Activated naive CD4-positive, alpha-beta T cell (primary cell): ENCODE results near the gene ZBP1.

Experiments used
- DNase-seq, 4 experiments: peaks; one replicate each; lab custom pipeline; 2025; lab: John Stamatoyannopoulos, UW

The ZBP1 gene

DNA sequence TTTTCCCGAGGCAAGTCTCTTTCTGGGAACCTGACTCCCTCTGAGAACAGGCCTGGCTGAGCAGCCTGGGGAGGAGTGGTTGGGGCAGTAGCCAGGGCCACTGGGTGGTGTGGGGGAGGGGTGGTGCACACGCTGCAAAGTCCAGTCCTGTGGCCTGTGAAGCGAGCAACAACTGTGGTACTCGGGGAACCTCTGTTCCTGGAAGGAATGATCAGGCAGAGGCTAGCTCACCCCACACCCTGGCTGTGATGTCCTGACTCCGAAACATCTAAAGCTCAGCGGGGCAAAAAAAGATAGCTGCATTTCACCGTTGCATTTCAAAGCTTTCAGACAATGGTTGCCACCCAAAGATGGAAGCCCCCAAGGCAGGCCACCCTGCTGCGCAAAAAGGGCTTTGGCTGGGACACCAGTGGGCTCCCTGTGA, 33.8 kb downstream of the ZBP1 start:
- no peak for DNase-seq

DNA sequence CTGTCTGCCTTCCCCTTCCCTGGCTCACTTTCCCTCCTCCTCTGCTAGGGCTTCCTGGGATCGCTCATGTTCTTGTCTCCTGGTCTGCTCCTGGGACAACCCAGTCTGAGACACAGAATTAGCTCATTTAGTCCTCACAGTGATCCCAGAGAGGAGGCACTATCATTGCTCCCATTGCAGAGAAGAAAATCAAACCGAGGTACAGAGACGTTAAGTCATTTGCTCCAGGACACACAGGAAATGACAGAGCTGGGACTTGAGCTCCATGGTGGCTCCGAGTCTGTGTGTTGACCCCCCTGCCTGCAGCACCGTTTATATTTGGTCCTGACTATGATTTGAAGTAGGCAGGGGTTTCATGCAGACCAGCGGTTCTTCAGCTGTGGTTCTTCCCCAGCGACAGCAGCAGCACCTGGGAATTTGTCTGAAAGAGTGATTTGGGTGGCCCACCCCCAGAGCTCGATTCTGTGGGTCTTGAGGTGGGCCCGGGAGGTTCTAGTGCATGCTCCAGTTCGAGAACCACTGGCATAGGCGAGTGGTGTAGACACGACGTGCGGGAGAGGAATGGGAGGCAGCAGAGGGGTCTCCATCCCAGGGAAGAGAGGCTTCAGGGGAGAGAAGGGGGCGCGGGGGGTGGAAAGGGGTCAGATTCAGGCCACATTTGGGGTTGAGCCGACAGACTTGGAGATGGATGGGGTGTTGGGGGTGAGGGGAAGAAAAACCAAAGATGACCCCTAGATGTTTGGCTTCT, 34.6 kb downstream of the ZBP1 start:
- DNase-seq: no peak

DNA sequence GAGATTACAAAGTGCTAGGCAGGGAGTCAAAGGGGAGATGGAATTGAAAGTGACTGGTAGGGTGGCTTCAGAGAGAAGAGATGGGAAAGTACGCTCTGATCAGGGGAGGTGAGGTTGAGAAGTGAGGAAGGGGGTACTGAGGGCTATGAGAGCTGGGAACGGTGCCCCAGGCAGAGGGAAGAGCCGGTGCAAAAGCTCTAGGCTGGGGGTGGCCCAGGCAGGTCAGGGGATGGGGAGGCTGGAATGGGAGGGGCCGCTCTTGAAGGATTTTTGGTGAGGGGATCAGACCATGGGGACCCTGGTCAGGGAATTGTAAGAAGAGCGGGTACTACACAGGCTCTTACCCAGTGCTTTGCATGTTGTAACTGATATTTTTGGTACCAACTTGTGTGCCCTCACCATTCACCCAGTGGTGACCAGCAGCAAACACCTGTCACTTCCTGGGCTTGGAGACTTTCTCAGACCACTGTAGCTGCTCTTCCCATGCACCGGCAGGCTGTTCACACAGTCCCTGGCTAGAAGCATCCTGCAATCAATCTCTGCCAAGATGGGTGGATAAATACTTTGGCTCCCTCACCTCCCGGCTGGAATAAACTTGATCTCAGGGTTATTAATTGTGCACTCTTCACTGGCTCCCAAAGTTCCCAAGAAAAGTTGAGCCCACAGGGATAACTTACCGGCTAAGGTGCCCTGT, 35.3 kb downstream of the ZBP1 start:
- DNase-seq: no peak

DNA sequence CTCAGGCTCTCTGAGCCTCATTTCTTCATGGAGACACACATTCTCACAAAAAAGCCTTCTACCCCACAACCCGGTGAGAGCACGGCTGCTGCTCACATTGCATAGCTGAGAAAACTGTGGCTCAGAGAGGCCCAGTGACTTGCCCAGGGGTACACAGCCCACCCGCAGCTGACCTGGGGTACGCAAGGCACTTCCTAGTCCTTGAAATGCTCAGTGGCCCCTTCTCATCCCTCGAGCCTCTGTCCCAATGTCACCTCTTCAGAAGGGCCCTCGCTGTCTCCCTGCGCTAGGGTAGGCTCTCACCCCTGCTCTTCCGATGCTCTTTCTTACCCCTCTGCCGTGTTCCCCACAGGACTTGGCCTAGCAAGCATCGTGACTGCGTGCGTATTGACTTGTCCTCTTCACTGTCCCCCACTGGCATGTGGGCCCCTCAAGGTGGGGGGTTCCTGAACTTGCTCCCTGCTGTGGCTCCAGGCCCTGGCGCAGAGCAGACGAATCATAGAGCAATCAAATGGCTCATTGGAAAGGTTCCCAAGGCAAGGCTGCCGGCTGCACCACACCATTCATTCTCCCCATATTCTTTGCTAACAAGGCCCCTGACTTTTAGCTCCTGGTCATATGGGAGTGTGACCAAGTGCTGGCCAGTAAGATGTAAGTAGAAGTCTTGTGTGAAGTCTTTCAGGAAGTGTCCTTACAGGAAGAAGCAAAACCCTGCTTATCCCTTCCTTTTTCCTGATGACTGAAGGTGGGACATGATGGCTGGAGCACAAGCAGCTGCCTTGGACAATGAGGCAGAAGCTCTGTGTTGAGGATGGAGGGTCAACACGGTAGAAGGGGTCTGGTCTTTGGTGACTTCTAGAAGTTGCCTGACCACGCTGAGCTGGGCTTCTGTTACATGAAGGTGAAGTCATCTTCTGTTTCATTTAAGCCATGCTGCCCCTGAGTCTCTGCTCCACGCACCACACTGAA, 36.7 kb downstream of the ZBP1 start:
- no peak for DNase-seq

DNA sequence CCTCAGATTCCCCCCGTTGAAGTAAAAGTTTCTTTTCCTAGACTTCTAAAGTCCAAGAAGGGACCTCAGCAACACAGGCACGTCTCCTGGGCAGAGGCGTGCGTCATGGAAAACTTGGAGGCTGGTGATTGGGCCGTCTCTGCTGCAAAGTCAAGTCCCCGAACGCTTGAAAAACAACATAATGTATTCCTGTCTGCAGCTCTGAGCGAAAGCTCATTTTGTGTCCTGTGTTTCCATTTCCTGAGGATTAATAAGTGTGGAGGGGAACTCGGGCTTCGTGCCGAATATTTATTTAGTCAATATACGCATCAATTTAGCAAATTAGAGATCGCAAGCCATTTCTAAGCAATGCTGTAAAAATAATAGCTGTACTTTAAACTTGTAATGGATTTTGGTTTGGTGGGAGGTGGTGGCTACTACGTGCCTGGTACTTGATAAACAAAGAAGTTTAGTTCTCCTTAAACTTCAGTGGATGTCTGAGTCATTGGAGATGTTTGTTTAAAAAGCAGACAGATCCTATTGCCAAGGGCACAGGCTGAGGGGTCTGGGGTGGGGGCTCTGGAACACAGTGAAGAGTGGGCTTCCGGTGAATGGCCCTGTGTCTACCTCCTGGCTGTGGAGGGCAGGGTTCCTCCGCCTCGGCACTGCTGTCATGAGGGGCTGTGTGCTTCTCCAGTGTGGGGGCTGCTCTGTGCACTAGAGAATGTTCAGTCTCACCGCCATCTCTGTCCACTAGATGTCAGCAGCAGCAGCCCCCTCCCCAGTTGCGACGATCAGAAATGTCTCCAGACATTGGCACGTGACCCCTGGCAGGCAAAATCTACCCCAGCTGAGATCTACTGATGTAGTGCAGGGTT, 37.6 kb downstream of the ZBP1 start:
- DNase-seq: no peak

DNA sequence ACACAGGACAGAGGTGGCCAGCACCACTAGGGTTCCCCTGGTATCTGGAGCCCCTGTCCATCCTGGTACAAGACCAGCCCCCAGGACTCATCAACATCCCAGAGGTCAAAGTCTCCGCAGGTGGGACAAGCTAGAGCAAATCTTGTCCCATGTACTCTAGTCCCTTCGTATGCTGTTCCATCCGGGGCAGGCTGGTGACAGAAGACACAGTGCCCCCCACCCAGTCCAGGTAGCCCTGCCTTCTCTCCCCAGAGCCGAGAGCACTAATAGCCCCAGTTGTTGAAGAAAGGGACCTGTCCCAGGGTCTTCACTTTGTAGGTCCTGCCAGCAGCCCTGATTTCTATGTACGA, 38.2 kb downstream of the ZBP1 start:
- no peak for DNase-seq

DNA sequence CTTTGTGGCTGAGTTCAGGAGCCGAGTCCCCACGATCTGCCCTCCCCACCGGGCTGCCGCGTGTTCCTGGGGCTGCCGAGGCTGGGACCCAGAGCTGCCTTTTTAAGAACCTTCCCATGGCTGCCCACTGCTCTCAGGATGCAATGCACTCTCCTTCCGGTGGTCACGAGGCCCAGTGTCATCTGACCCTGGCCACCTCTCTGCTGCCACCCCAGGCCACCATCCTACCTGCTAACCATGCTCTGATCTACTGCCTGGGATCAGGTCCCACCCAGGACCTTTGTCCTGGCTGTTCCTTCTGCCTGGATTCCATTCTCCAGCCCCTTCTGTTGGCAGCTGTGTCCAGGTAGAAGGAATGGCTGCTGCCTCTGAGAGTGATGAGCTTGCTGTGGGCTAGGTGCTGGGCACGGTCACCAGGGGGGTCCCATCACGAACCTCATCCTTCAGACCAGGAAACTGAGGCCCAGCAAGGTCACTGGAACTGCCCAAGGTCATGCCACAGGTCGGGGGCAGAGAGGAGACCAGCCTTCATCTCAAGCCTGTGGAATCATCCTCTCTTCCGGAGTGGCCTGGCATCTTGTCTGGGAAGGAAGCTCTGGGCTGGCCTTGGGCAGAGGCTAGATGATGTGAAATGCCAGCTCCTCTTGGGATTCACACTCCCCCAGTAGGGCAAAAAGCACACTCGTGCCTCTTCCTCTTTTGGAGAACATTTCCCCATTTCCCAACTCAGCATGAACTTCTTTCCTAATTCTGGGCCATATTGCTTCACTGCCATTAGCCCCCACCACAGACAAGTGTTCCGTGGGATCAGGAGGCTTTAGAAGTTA, 38.8 kb downstream of the ZBP1 start:
- DNase-seq: no peak

DNA sequence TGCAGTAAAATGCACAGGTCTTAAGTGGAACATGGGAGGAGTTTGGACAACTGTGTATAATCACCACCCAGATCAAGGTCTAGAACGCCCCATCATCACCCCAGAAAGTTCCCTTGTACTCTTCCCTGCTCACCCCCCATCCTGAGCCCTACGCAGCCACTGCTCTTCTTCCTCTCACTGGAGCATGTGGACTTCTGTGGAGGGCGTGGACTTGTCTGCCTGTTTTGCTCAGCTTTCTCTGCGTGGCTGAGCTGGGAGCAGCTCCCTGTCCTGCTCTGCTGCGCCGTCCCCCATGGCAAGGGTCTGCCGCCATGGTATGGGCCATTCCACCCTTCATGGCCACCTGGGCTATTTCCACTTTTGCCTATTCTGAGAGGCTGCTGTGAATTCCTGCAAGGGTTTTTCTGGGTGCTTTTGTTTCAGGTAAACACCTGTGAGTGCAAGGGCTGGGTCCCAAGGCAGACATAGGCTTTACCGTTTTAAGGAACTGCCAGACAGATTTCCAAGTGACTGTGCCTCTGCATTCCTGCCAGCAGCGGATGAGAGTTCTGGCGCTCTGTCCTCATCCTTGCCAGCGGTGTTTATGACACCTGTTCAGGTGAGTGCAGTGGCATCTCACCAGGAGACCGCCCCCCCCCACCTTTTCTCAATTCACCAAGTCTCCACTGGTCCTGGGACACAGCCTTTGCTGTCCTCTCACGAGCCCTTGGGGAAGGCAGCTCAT, 39.6 kb downstream of the ZBP1 start:
- no peak for DNase-seq

DNA sequence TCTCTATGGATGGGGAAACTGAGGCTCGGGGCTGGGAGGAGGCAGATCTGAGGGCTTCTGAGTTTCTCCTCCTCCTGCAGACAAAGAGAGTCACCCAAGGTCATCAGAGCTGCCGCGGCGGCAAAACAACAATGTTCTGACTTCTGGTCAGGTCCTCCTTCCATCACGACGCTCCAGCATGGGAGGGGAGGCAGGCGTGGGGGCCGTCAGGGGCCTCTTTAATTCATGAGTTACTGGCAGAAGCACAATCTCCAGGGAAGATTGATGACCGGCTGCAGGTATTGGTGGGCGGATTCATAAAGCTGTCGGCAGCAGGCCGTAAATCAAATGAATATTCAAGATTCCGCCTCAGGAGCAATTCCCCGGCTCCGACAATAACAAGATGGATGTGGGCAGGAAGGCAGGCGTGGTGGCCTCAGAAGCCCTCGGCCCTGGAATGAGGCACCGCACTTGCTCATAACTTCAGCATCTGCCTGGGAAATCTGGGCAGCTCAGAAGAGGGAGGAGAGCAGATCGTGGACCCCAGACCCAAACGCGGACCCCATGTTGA, 40.3 kb downstream of the ZBP1 start:
- no peak for DNase-seq

DNA sequence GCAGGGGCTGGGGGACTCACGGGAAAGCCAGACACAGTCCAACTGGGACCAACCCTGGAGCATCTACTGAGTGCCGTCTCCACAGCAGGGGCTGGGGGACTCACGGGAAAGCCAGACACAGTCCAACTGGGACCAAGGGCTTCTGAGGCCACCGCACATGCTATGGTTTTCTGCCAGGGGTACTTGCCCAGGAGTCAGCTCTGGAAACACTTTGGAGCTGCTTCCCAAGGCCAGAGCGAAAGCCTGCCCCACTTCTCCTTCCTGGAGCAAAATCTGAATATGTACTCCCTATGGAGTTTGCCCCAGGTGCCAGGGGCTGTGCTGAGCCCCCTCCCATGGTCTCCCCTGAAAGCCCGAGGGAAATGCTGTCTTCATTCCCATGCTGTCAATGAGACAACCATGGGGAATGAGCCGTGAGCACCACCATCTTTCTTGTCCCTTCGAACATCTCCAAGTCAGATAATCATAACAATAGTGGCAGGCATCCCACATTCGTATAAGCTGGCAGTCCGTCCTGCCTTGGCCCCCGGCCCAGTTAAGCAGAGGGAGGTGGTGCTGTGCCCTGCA, 40.8 kb downstream of the ZBP1 start:
- DNase-seq: no peak

DNA sequence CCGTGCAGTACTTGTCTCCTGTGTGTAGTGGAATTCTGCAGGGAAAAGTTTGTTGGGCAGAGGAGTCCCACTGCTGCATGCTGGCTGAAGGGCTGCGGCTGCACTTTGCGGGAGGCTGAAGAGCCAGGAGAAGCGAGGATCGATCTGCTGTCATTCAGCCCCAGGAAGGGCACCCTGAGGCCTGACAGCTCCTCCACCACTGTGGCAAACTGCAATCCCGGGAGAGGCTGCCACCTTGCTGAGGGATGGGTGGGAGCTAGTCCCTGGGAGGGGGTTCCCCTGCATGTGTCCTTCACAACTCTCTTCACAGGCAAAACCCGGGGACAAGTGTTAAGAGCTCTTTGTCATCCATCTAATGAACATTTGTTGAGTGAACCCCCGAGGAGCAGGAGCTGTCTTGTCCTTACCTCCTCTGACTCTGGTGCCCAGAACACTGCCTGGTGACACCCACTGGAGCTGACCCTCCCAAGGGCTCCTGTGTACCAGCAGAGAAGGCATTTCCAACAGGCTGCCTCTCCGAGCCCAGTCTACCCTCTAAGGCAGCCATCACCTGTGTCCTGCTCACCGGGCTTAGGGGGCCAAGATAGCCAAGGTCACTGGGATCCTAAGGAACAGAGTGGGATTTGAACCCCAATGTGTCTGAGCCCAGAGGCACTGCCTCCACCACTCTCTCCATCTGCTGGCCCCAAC, 41.6 kb downstream of the ZBP1 start:
- no peak for DNase-seq

DNA sequence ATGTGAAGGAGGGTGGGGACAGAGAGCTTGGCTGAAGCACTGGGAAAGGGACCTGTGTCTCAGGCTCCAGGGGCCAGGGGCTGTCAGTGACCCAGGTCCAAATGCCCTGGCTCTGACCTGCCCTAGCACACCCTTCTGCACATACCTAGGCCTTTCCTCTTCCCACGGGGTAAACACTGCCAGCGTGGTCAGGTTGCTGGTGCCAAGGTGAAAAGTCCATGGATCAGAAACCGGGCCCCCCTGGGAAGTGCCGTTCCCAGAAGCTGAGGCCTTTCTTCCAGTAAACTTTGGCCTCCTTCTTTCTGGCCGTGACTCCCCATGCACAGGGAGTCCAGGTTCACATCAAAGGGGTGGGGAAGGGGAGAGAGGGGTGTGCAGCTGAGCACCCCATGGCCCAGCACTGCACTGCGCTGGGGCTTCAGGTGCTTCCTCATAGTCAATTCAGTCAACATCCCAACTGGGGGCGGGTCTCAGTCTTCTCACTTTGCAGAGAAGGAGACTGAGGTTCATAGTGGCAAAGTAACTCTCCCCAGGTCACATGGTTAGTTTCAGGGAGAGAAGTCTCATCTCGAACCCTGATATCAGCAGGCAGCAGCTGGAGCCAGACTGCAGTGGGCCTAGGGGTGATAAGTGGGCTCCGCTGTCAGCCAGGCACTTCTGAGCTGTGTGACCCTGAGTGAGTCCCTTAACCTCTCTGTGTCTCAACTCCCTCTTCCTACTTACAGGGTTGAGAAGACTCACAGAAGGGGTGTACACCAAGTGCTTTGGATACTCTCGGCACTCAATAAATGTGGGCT, 42.3 kb downstream of the ZBP1 start:
- no peak for DNase-seq

DNA sequence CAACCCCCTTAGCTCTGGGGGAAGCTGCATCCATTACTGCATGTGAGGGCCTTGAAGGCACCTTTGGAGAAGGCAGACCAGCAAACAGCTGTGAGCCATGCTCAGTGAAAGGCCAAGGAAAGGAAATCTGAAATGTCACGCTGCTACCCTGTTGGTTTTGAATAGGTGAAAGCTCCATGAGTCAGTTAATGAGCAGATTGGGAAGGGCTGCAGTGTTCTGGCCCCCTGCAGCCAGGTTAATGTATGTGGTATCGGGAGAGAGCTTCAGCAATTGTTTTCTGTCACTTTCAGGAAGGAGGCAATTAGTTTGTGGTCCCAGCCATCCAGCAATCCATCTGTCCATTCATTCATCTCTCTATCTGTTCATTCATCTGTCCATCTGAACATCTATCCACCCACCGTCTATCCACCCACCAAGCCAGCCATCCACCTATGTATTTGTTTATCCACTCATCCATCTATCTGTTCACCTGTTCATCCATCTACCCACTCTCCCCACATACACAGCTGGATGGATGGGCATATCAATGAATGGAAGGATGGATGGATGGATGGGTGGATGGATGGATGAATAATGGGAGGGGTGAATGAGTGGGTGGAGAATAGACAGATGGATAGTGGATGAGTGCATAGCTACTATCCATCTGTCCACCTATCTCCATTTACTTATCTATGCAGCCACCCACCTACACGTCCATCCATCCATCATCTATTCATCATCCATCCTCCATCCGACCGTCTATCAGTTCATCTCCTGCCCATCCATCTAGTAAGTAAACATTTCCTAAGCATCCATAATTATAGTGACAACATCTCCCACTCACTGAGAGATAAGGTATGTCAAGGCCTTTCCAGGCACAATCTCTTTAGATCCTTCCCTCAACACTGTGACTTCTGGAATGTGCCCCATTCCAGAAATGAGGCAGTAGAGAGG, 43.3 kb downstream of the ZBP1 start:
- DNase-seq: no peak

DNA sequence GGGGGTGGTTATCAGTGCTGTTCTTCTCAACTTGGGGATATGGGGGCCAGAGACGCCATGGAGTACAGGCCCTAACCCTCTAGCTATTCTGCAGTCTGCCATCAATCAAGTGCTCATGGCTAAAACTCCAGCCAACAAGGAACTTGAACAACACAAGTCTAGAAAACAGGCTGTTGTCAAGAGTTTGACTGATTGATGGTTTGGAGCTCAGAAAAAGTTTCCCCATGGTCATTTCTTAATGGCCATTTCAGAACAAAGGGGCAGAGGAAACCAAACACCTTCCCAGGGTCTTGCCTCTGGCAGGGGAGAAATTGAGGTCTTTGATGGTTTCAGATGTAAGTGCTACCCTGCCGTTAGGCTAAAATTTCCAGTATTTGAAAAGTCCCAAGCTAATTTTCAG, 44.2 kb downstream of the ZBP1 start:
- no peak for DNase-seq

DNA sequence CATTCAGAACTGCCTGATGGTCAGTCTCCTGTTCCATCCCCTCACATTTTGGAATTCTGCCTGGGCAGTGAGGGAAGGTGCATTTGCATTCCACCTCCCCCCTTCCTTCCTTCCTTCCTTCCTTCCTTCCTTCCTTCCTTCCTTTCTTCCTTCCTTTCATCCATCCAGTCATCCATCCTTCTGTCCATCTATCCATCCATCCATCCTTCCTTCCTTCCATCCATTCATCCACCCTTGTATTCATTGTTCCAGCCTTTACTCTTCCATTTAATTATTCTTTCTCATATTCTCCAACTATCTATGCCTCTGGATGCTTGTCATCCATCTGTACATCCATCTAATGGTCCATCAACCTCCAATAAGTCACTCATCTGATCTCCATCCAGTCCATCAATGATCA, 45.3 kb downstream of the ZBP1 start:
- no peak for DNase-seq

DNA sequence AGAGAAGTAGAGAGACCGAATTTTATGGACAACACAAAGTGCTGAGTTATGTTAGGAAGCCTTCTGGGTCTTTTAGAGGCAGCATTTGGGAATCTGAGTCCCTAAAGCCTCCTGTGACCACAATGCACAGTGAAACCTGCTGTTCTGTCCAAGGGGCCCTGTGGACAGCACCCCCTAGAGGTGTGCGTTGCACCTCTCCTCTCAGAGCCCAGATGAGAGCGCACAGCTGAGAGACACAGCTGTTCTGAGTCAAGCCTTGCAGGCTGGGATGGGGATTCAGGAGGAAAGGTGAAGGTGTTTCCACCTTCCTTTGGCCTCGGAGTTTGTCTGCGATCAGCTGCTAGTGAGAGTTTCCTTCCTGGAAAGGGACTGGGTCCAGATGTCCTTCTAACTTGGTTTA, 46.3 kb downstream of the ZBP1 start:
- no peak for DNase-seq

DNA sequence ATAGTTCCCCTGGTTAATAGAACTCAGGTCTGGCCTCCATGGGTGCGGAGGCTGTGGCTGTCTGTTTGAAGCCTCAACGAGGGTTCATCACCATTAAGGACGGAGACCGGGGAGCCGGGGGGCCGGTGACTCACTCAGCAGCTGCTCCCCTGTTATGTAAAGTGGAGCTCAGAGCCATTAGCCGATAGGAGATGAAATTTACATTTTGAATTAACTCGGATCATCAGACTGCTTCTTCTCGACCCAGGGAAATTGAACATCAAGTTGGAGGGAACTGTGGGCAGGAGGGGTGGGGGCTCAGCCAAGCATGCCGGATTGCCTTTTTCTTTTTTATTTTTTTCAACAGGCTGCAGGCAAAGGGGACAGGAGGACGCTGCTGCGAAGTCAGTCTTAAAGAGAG, 47.0 kb downstream of the ZBP1 start:
- no peak for DNase-seq
